Left kidney (tissue), 1 donor: ENCODE results near the gene TMCC2. TPM values are rescaled to one million over a fixed set of nuclear protein-coding genes. Genes with fewer than 3 reads are reported as not detected.

Experiments
- polyA plus RNA-seq: library from polyadenylated mRNA; unstranded; fragments of 120-200 nt; gene quantifications from one replicate; pipeline ENCODE4 v1.2.1, GENCODE V29; 2013; ENCODE audit not compliant: insufficient read length

Gene TMCC2
- polyA plus RNA-seq, 1 donor, result 6.3 TPM

Other genes starting within 250 kb of the TMCC2 start
- 0.95 TPM for gene CNTN2, start 184.7 kb upstream of the TMCC2 start, polyA plus RNA-seq
- gene TMEM81, start 143.5 kb upstream of the TMCC2 start, polyA plus RNA-seq, result 5.1 TPM
- 23.7 TPM for gene RBBP5, start 106.0 kb upstream of the TMCC2 start, polyA plus RNA-seq
- 21.0 TPM for gene DSTYK, start 16.2 kb upstream of the TMCC2 start, polyA plus RNA-seq
- 9.3 TPM for gene NUAK2, start 93.8 kb downstream of the TMCC2 start, polyA plus RNA-seq
- gene KLHDC8A, start 129.0 kb downstream of the TMCC2 start, polyA plus RNA-seq, result 2.5 TPM
- 3.9 TPM for gene LEMD1, start 194.1 kb downstream of the TMCC2 start, polyA plus RNA-seq
- 3.6 TPM for gene BLACAT1, start 228.1 kb downstream of the TMCC2 start, polyA plus RNA-seq